GM23248 (cell line): Measurements from ENCODE around the gene CCNY.

Experiments
- EZH2 ChIP-seq: fragments of 200-600 bp; sonication (generic); IDR thresholded peaks from 2 replicates; pipeline ENCODE4 v1.6.1; 2018; ENCODE audit warnings: antibody characterized with exemption, mild to moderate bottlenecking; ENCODE audit not compliant: insufficient read depth, poor library complexity, severe bottlenecking
- EZH2phosphoT487 ChIP-seq: fragments of 200-600 bp; sonication (generic); IDR thresholded peaks from 2 replicates; pipeline ENCODE4 v1.6.1; 2018; ENCODE audit warnings: antibody characterized with exemption, moderate library complexity, mild to moderate bottlenecking, low read depth; ENCODE audit not compliant: insufficient read depth

- no peak for TF ChIP-seq EZH2phosphoT487
- no peak for TF ChIP-seq EZH2
Observed at GRCh38 chr10:35606430-35606829, 270.1 kb downstream of the CCNY start.
